ENCODE measurements around the gene PI3. TPM values are rescaled to one million over a fixed set of nuclear protein-coding genes. Genes with fewer than 3 reads are reported as not detected.

PI3 gene
- total RNA-seq, 1 experiment from 2014 or later: not detected

GRCh38 chr20:45164906-45165305 is 9.8 kb upstream of the PI3 start:
- H3K9me3 ChIP-seq (ENCODE audit: control insufficient read depth, insufficient read depth, low read depth, low read length): no peaks in the 10 kb centered on the region
- no peaks in the 10 kb centered on the region for H3K4me1 ChIP-seq (ENCODE audit: control insufficient read depth, insufficient read depth, low read length)
- no TSS peak for BruUV-seq (replicated peaks)
- ChIA-PET CTCF (no interaction called here), POLR2A (no interaction called here)
- no peak for TF ChIP-seq CTCF (IDR thresholded peaks at IDR 0.05)
- TF ChIP-seq SIN3A (IDR thresholded peaks at IDR 0.05; ENCODE audit: borderline replicate concordance, insufficient read depth, low read depth, low read length): no peak
- TF ChIP-seq REST (IDR thresholded peaks at IDR 0.05; ENCODE audit: insufficient read depth in 1 of 2, low read depth in 2 of 2, low read length in 1 of 2): no peak
- TF ChIP-seq TCF7L2 (IDR thresholded peaks at IDR 0.05; ENCODE audit: low read depth, low read length): no peak
- no peak for TF ChIP-seq POLR2AphosphoS5 (IDR thresholded peaks at IDR 0.05; ENCODE audit: low read depth, low read length)
- DNase-seq (ENCODE audit: low read depth, low spot score): no peak
- H3K27me3 ChIP-seq (ENCODE audit: control insufficient read depth, insufficient read depth, low read length): no peaks in the 10 kb centered on the region
- ATAC-seq: no peak
- in situ Hi-C loops (cut with HindIII; ENCODE audit: low pct_unique_long_range_greater_than_20kb, low sequenced_read_pairs) (no loop called here), intact Hi-C loops (cut with micrococcal nuclease; ENCODE audit: unreplicated experiment) (no loop called here)
- H3K36me3 ChIP-seq (ENCODE audit: control insufficient read depth, insufficient read depth, low read length): no peaks in the 10 kb centered on the region
- no peak overlapping the region for H3K27ac ChIP-seq (ENCODE audit: low read length)
- no peak overlapping the region for H3K4me3 ChIP-seq (ENCODE audit: low read depth in 2 of 2, low read length in 2 of 2)

- no peak for TF ChIP-seq REST (IDR thresholded peaks at IDR 0.05; ENCODE audit: insufficient read depth in 1 of 2, low read depth in 2 of 2, low read length in 1 of 2)
- TF ChIP-seq TCF7L2 (IDR thresholded peaks at IDR 0.05; ENCODE audit: low read depth, low read length): no peak
- no peak for TF ChIP-seq CTCF (IDR thresholded peaks at IDR 0.05)
- TF ChIP-seq SIN3A (IDR thresholded peaks at IDR 0.05; ENCODE audit: borderline replicate concordance, insufficient read depth, low read depth, low read length): no peak
- TF ChIP-seq POLR2AphosphoS5 (IDR thresholded peaks at IDR 0.05; ENCODE audit: low read depth, low read length): no peak
- H3K4me1 ChIP-seq (ENCODE audit: control insufficient read depth, insufficient read depth, low read length): no peaks in the 10 kb centered on the region
- no peaks in the 10 kb centered on the region for H3K36me3 ChIP-seq (ENCODE audit: control insufficient read depth, insufficient read depth, low read length)
- in situ Hi-C loops (cut with HindIII; ENCODE audit: low pct_unique_long_range_greater_than_20kb, low sequenced_read_pairs): no loop called here
- no peaks in the 10 kb centered on the region; the same call in 1 of the 2 replicates for H3K27me3 ChIP-seq (ENCODE audit: control insufficient read depth, insufficient read depth, low read length)
- no peak for ATAC-seq
- no peak overlapping the region for H3K4me3 ChIP-seq (ENCODE audit: low read depth in 2 of 2, low read length in 2 of 2)
- POLR2A ChIA-PET: no interaction called here
- CTCF ChIA-PET: no interaction called here
- DNase-seq (ENCODE audit: low read depth, low spot score): no peak
- H3K27ac ChIP-seq (ENCODE audit: low read length): no peak overlapping the region
- intact Hi-C loops (cut with micrococcal nuclease; ENCODE audit: unreplicated experiment): no loop called here
- no TSS peak for BruUV-seq (replicated peaks)
- H3K9me3 ChIP-seq (ENCODE audit: control insufficient read depth, insufficient read depth, low read depth, low read length): no peaks in the 10 kb centered on the region
Measured at GRCh38 chr20:45173522-45173921, 1.2 kb upstream of the PI3 start.

All from Panc1 (cell line).